ENCODE results near the gene CDHR2. TPM values are rescaled to one million over a fixed set of nuclear protein-coding genes. Genes with fewer than 3 reads are reported as not detected.
A peak's percentile ranks its signal among the peaks of the same experiment; 100 is the strongest.

CDHR2 gene
- total and polyA plus RNA-seq, 8 donors: 0.18 to 0.92 (median 0.32) TPM; not detected in 1

DNA sequence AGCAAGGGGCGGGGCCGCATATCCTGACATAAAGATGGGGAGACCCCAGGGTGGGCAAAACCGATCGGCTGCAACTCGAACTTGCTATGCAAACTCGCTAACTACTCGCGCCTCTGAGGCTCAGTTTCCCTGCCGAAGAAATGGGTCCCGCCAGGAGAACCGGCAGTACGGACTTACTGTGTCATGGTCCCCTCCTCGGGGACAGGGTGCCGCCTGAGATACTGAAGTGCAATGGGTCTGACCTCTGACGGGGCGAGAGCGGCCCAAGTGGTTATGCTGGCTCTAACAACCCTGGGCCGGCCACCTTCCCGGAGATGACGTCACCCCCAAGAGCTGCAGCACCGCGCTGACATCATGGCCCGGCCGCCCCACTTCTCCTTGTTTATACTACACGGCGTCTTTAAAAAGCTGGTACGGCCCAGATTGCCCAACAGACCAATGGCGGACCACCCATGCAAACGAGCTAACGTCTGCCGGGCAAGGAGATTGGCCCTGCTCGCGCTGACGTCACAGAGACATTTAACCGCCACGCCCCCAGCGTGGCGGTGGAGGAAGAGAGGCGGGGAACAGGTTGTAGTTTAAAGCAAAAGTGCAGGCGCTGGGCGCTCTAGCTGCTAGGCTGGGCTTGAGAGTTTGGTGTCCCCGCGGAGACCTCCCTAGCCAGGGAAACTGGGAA, 11.4 kb upstream of the CDHR2 start:
- Histone ChIP-seq H3K4me3 (peak overlapping the region; percentile 82 to 83), H3K36me3 (no peaks in the 10 kb centered on the region), H3K4me1 (peaks cover 49 to 84% of the 10 kb centered on the region in 2 donors), H3K27ac (peak overlapping the region; percentile 91 to 99), H3K27me3 (no peaks in the 10 kb centered on the region), H3K9me3 (no peaks in the 10 kb centered on the region)
- DNase-seq (peak; percentile 98 to 100 (median 100)), ATAC-seq (peak; percentile 82)
- intact Hi-C loops (cut with DNase I): no loop called here
- TF ChIP-seq, protein P1, sequence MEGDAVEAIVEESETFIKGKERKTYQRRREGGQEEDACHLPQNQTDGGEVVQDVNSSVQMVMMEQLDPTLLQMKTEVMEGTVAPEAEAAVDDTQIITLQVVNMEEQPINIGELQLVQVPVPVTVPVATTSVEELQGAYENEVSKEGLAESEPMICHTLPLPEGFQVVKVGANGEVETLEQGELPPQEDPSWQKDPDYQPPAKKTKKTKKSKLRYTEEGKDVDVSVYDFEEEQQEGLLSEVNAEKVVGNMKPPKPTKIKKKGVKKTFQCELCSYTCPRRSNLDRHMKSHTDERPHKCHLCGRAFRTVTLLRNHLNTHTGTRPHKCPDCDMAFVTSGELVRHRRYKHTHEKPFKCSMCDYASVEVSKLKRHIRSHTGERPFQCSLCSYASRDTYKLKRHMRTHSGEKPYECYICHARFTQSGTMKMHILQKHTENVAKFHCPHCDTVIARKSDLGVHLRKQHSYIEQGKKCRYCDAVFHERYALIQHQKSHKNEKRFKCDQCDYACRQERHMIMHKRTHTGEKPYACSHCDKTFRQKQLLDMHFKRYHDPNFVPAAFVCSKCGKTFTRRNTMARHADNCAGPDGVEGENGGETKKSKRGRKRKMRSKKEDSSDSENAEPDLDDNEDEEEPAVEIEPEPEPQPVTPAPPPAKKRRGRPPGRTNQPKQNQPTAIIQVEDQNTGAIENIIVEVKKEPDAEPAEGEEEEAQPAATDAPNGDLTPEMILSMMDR (IDR thresholded peaks at IDR 0.05): no peak

DNA sequence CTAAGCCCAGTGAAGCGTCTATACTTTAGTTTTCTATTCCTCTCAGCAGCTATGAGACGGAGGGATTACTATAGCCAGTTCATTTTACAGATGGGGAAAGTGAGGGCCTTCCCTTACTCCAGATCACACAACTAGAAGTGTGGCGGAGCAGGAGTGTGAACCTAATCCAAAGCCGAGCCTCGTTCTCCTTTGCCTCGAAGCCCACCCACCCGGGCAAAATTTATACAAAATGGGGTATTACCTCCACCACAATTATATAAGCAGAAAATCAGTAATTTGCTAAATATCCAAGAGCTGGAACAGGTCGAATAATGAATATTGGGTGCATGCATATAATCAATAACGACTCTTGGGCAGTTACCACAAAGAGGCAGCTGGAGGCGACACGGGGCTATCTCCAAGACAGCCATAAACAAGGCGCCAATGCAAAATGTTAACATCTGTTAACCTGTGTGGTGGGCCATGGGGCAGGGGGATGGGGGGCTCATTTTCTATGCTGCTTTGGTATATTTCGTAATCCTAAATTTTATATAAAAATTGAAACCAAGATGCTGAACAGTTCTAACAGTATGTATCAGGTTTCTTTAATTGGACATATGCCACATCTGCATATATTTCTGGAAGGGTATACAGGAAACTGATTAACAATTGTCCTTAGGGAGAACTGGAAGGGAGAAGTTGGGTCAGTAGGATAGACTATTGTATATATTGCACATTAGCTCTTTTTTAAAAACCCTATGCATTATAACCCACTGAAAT, 10.7 kb upstream of the CDHR2 start:
- H3K4me3 ChIP-seq: peak overlapping the region; percentile 8 to 82
- ATAC-seq (no peak), DNase-seq (no peak)
- intact Hi-C loops (cut with DNase I): no loop called here
- TF ChIP-seq, protein P1 (IDR thresholded peaks at IDR 0.05): no peak
- H3K36me3 ChIP-seq: no peaks in the 10 kb centered on the region
- H3K27me3 ChIP-seq: no peaks in the 10 kb centered on the region
- peaks cover 46 to 78% of the 10 kb centered on the region in 2 donors for H3K4me1 ChIP-seq
- H3K27ac ChIP-seq: peak overlapping the region; percentile 54 to 99
- H3K9me3 ChIP-seq: no peaks in the 10 kb centered on the region

DNA sequence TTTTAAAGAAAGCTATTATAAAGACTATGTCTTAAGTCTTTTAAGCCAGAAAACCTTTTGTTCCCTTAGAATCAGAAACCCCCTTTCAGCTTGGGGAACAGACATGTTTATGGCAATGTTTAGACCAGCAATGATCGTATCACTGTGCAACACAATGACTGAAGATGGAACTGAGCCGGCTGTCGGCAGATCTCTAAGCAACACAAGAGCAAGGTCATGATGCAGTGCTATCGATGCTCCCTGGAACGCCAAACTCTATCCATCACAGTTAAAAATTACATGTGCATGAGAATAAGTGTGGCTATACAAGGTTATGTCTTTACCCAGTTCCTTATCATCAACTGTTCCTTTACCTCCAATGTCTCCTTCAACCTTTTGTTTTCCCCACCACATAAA, 10.2 kb upstream of the CDHR2 start:
- H3K27me3 ChIP-seq: no peaks in the 10 kb centered on the region
- intact Hi-C loops (cut with DNase I): no loop called here
- peak overlapping the region in 1 of 2 donors; percentile 55 for H3K27ac ChIP-seq
- no peaks in the 10 kb centered on the region for H3K9me3 ChIP-seq
- H3K4me1 ChIP-seq: peaks cover 40 to 75% of the 10 kb centered on the region in 2 donors
- H3K4me3 ChIP-seq: no peak overlapping the region
- TF ChIP-seq, protein P1 (IDR thresholded peaks at IDR 0.05): no peak
- H3K36me3 ChIP-seq: no peaks in the 10 kb centered on the region
- ATAC-seq: no peak
- DNase-seq: no peak

DNA sequence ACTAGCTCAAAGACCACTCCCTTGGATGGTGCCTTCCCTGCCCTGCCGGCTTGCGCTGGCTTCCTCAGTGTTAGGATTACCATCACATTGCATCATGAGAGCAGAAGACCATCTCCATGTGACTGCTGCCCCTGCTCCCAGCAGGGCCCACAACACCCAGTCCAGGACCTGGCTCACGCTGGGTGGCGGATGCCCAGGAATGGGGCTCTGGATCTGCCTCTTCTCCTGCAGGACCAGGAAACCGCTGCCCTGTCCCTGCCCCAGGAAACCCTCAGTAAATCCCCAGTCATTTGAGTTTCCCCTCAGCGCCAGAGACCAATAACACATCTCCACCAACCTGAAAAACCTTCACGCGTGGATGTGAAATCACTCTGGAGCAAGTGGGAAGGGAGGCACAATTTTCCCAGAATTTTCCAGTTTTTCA, 8.7 kb upstream of the CDHR2 start:
- Histone ChIP-seq H3K27me3 (no peaks in the 10 kb centered on the region), H3K9me3 (no peaks in the 10 kb centered on the region), H3K4me3 (no peak overlapping the region), H3K4me1 (peaks cover 26 to 69% of the 10 kb centered on the region in 2 donors), H3K27ac (peak overlapping the region in 1 of 2 donors; percentile 55), H3K36me3 (no peaks in the 10 kb centered on the region)
- TF ChIP-seq, protein P1 (IDR thresholded peaks at IDR 0.05): no peak
- DNase-seq: no peak
- intact Hi-C loops (cut with DNase I): no loop called here
- no peak for ATAC-seq

DNA sequence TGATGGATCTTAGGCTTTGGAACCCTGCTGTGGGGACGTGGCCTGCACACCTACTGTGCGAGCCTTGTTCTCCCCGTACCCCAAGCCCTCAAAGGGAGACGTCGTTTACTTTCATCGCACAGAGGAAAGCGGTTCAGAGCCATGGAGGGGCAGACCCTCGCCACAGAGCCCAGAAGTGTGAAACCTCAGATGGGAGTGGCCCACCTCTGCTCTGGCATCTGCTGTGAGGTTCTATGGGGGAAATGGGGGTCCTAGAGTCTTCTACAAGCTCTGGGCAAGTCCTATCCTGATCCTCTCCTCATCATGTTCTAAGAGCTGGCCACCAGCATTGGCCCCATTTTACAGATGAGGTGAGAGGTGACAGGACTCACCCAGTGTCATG, 8.2 kb upstream of the CDHR2 start:
- intact Hi-C loops (cut with DNase I): no loop called here
- no peak for ATAC-seq
- Histone ChIP-seq H3K9me3 (no peaks in the 10 kb centered on the region), H3K27me3 (no peaks in the 10 kb centered on the region), H3K4me3 (no peak overlapping the region), H3K4me1 (peaks cover 22 to 64% of the 10 kb centered on the region in 2 donors), H3K36me3 (no peaks in the 10 kb centered on the region), H3K27ac (peak overlapping the region; percentile 58 to 94)
- TF ChIP-seq, protein P1 (IDR thresholded peaks at IDR 0.05): no peak
- no peak for DNase-seq

All from left lung (tissue), 10 donors.